DOHH2 (cell line): Measurements from ENCODE around the gene ROBO2.

ENCODE experiments used
- H3F3A ChIP-seq: fragments of 200-600 bp; sonication (generic), shearing (Covaris generic); 2 replicates; pipeline ENCODE4 v1.6.0; 2016; ENCODE audit warnings: antibody characterized with exemption, mild to moderate bottlenecking; ENCODE audit not compliant: control insufficient read depth, insufficient read depth
- H3K27ac ChIP-seq: fragments of 200-600 bp; sonication (generic); 2 replicates; pipeline ENCODE4 v1.5.1; 2014; ENCODE audit warnings: low read depth, mild to moderate bottlenecking, low read length, moderate library complexity
- H3K27me3 ChIP-seq: fragments of 200-600 bp; sonication (generic); 2 replicates; pipeline ENCODE4 v1.6.1; 2014; ENCODE audit warnings: mild to moderate bottlenecking, low read length, mixed read lengths; ENCODE audit not compliant: control insufficient read depth
- H3K36me3 ChIP-seq: fragments of 200-600 bp; sonication (generic); 2 replicates; pipeline ENCODE4 v1.6.1; 2014; ENCODE audit warnings: mild to moderate bottlenecking, low read length, moderate library complexity, mixed read lengths; ENCODE audit not compliant: control insufficient read depth
- H3K4me1 ChIP-seq: fragments of 200-600 bp; sonication (generic); 2 replicates; pipeline ENCODE4 v1.6.1; 2014; ENCODE audit warnings: mild to moderate bottlenecking, low read length, mixed read lengths; ENCODE audit not compliant: control insufficient read depth
- H3K4me2 ChIP-seq: fragments of 200-600 bp; sonication (generic); 2 replicates; pipeline ENCODE4 v1.6.0; 2014; ENCODE audit warnings: mild to moderate bottlenecking, low read length, moderate library complexity
- H3K4me3 ChIP-seq: fragments of 200-600 bp; sonication (generic); 2 replicates; pipeline ENCODE4 v1.5.1; 2014; ENCODE audit warnings: mild to moderate bottlenecking, low read length, mixed read lengths
- H3K79me2 ChIP-seq: fragments of 200-600 bp; sonication (generic); 2 replicates; pipeline ENCODE4 v1.6.1; 2014; ENCODE audit warnings: mild to moderate bottlenecking, low read length, mixed read lengths; ENCODE audit not compliant: control insufficient read depth
- H3K9me2 ChIP-seq: fragments of 200-600 bp; sonication (generic); replicated peaks from 2 replicates; pipeline ENCODE4 v1.6.1; 2014; ENCODE audit warnings: mild to moderate bottlenecking, low read length, mixed read lengths; ENCODE audit not compliant: control insufficient read depth
- H3K9me3 ChIP-seq: fragments of 200-600 bp; sonication (generic); 2 replicates; pipeline ENCODE4 v1.6.1; 2014; ENCODE audit warnings: antibody characterized with exemption, low read length, mixed read lengths; ENCODE audit not compliant: control insufficient read depth, insufficient read depth
- H4K20me1 ChIP-seq: fragments of 200-600 bp; sonication (generic); 2 replicates; pipeline ENCODE4 v1.6.0; 2014; ENCODE audit warnings: low read depth, mild to moderate bottlenecking, antibody characterized with exemption, low read length, moderate library complexity; ENCODE audit not compliant: control insufficient read depth, insufficient read depth
- CTCF ChIP-seq: fragments of 200-600 bp; sonication (generic); IDR thresholded peaks from one replicate; pipeline ENCODE4 v1.5.1; 2014; ENCODE audit warnings: antibody characterized with exemption, mild to moderate bottlenecking, low read depth, low read length; ENCODE audit not compliant: poor library complexity, severe bottlenecking
- EZH2phosphoT487 ChIP-seq: fragments of 200-600 bp; sonication (generic); IDR thresholded peaks from 2 replicates; pipeline ENCODE4 v1.6.1; 2017; ENCODE audit warnings: borderline replicate concordance, mild to moderate bottlenecking, antibody characterized with exemption, low read length, moderate library complexity, mixed read lengths

The ROBO2 gene

GRCh38 chr3:77071364-77071763 lies 31.5 kb downstream of the ROBO2 start:
- Histone ChIP-seq H3K9me2 (no peaks in the 10 kb centered on the region), H3K27me3 (no peaks in the 10 kb centered on the region), H3K4me1 (no peaks in the 10 kb centered on the region), H3K9me3 (no peaks in the 10 kb centered on the region), H4K20me1 (no peaks in the 10 kb centered on the region), H3K27ac (no peak overlapping the region), H3K4me2 (no peak overlapping the region), H3F3A (no peaks in the 10 kb centered on the region), H3K79me2 (no peaks in the 10 kb centered on the region), H3K4me3 (no peak overlapping the region), H3K36me3 (no peaks in the 10 kb centered on the region)
- TF ChIP-seq EZH2phosphoT487 (no peak), CTCF (no peak)

GRCh38 chr3:77071809-77072208 lies 31.9 kb downstream of the ROBO2 start:
- H3K9me2 ChIP-seq = no peaks in the 10 kb centered on the region
- H4K20me1 ChIP-seq = no peaks in the 10 kb centered on the region
- H3K4me2 ChIP-seq = no peak overlapping the region
- H3K79me2 ChIP-seq = no peaks in the 10 kb centered on the region
- H3K36me3 ChIP-seq = no peaks in the 10 kb centered on the region
- no peaks in the 10 kb centered on the region for H3K27me3 ChIP-seq
- no peaks in the 10 kb centered on the region for H3K4me1 ChIP-seq
- H3F3A ChIP-seq = no peaks in the 10 kb centered on the region
- H3K9me3 ChIP-seq = no peaks in the 10 kb centered on the region
- no peak overlapping the region for H3K4me3 ChIP-seq
- no peak overlapping the region for H3K27ac ChIP-seq
- TF ChIP-seq CTCF (no peak), EZH2phosphoT487 (no peak)

GRCh38 chr3:77072232-77072631 lies 32.3 kb downstream of the ROBO2 start:
- TF ChIP-seq EZH2phosphoT487 (no peak), CTCF (no peak)
- no peaks in the 10 kb centered on the region for H3K79me2 ChIP-seq
- H3K4me3 ChIP-seq = no peak overlapping the region
- no peak overlapping the region for H3K4me2 ChIP-seq
- no peaks in the 10 kb centered on the region for H4K20me1 ChIP-seq
- no peaks in the 10 kb centered on the region for H3F3A ChIP-seq
- H3K27ac ChIP-seq = no peak overlapping the region
- H3K9me3 ChIP-seq = no peaks in the 10 kb centered on the region
- no peaks in the 10 kb centered on the region for H3K4me1 ChIP-seq
- no peaks in the 10 kb centered on the region for H3K36me3 ChIP-seq
- H3K27me3 ChIP-seq = no peaks in the 10 kb centered on the region
- no peaks in the 10 kb centered on the region for H3K9me2 ChIP-seq

GRCh38 chr3:77078279-77078678 lies 38.4 kb downstream of the ROBO2 start:
- no peaks in the 10 kb centered on the region for H3K9me3 ChIP-seq
- no peaks in the 10 kb centered on the region for H3K79me2 ChIP-seq
- no peak for TF ChIP-seq EZH2phosphoT487
- TF ChIP-seq CTCF = no peak
- no peak overlapping the region for H3K27ac ChIP-seq
- H3K27me3 ChIP-seq = no peaks in the 10 kb centered on the region
- H3K4me2 ChIP-seq = no peak overlapping the region
- no peaks in the 10 kb centered on the region for H3K9me2 ChIP-seq
- no peaks in the 10 kb centered on the region for H3K36me3 ChIP-seq
- H3F3A ChIP-seq = no peaks in the 10 kb centered on the region
- H4K20me1 ChIP-seq = no peaks in the 10 kb centered on the region
- no peaks in the 10 kb centered on the region for H3K4me1 ChIP-seq
- H3K4me3 ChIP-seq = no peak overlapping the region
